AG10803 (cell line): ENCODE results near the gene FAM72D.
"Not testable (repeated sequence)": the region's sequence is repeated elsewhere in the genome, so short reads cannot be mapped to it uniquely, and the experiment has no call there.

Experiments used
- DNase-seq: peaks from one replicate; pipeline ENCODE4 v3.0.0; 2010; ENCODE audit warnings: low read depth
- H3K4me3 ChIP-seq: 2 replicates; pipeline ENCODE4 v1.5.1; 2011; ENCODE audit warnings: mild to moderate bottlenecking, low read length, control low read depth

The FAM72D gene

GRCh38 chr1:145140549-145140948 is 44.8 kb downstream of the FAM72D start:
- DNase-seq, H3K4me3 ChIP-seq: not testable (repeated sequence)

- H3K4me3 ChIP-seq, DNase-seq: not testable (repeated sequence)
Measured at GRCh38 chr1:145144264-145144913, 48.6 kb downstream of the FAM72D start.

GRCh38 chr1:145146308-145146707 is 50.5 kb downstream of the FAM72D start:
- not testable (repeated sequence) for H3K4me3 ChIP-seq

GRCh38 chr1:145147172-145147571 is 51.4 kb downstream of the FAM72D start:
- DNase-seq, H3K4me3 ChIP-seq: not testable (repeated sequence)

More at GRCh38 chr1:145146308-145146707, 50.5 kb downstream of the FAM72D start:
- DNase-seq: not testable (repeated sequence)

GRCh38 chr1:145155421-145155820 is 59.6 kb downstream of the FAM72D start:
- not testable (repeated sequence) for H3K4me3 ChIP-seq

GRCh38 chr1:145155873-145156272 is 60.1 kb downstream of the FAM72D start:
- not testable (repeated sequence) for H3K4me3 ChIP-seq, DNase-seq

More at GRCh38 chr1:145155421-145155820, 59.6 kb downstream of the FAM72D start:
- not testable (repeated sequence) for DNase-seq

- peak; percentile 51 for DNase-seq
- not testable (repeated sequence) for H3K4me3 ChIP-seq
Measured at GRCh38 chr1:145156891-145157610, 61.3 kb downstream of the FAM72D start.

- not testable (repeated sequence) for H3K4me3 ChIP-seq, DNase-seq
Measured at GRCh38 chr1:145157715-145158114, 61.9 kb downstream of the FAM72D start.

GRCh38 chr1:145161046-145161752 is 65.4 kb downstream of the FAM72D start:
- DNase-seq, H3K4me3 ChIP-seq: not testable (repeated sequence)
